Measurements from ENCODE around the gene GPR52.
A peak's percentile ranks its signal among the peaks of the same experiment; 100 is the strongest.
"Not testable (repeated sequence)": the region's sequence is repeated elsewhere in the genome, so short reads cannot be mapped to it uniquely, and the experiment has no call there.

GPR52 gene, protein sequence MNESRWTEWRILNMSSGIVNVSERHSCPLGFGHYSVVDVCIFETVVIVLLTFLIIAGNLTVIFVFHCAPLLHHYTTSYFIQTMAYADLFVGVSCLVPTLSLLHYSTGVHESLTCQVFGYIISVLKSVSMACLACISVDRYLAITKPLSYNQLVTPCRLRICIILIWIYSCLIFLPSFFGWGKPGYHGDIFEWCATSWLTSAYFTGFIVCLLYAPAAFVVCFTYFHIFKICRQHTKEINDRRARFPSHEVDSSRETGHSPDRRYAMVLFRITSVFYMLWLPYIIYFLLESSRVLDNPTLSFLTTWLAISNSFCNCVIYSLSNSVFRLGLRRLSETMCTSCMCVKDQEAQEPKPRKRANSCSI

DNA sequence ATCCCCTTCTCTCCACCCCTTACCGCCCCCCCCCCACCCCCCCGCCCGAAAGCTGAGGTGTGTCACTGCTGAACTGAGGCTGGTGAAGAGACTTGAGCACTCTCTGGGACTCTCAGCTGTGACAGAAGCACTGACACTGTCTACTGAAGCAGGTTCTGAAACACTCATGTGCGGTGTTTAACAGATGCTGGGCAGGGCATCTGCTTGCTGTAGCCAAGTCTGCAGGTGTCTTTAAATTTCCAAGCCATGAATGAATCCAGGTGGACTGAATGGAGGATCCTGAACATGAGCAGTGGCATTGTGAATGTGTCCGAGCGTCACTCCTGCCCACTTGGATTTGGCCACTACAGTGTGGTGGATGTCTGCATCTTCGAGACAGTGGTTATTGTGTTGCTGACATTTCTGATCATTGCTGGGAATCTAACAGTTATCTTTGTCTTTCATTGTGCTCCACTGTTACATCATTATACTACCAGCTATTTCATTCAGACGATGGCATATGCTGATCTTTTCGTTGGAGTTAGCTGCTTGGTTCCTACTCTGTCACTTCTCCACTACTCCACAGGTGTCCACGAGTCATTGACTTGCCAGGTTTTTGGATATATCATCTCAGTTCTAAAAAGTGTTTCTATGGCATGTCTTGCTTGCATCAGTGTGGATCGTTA, at the start of gene GPR52:
Gene GPR52, plus strand, starts transcription at position 99 of the 665 bp plus-strand sequence. Its CDS starts 148 bp downstream, at position 247.
- DNase-seq, result no peak

DNA sequence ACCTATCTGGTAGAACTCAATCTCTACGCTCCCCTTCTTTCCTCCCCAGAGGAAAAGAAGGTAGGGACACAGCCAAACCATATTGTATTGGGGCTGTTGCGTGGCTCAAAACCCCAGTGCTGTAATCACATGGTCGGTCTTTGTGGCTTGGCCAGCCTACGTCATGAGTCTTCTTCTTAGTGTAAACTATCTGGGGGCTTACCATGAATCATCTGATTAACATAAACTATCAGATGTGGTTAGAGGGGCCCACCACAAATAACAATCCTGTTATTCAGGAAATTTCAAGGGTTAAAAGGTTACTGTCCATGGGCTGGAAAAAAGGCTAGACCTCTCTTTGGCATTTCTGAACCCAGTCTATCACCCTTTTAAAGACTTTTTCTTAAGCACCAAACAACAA, 49.5 kb upstream of the GPR52 start:
- DNase-seq, result no peak

DNA sequence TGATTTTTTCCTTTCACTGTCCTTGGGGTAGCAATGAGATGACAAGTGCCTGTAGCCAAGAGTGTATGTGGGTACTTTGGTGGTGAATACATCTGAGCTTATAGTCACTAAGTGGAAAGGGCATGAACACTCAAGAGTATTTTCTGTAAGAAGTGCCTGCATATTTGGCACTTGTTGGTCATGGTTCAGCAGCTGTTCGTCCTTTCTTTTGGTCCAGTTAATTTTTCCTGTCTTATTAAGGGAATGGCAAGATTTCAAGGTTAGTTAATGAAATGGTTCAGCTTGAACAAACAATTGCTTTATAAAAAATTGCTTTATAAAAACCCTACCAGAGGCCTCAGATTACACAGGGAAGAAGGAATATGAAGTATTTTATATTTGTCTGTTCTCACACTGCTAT, 48.6 kb upstream of the GPR52 start:
- no peak for DNase-seq

DNA sequence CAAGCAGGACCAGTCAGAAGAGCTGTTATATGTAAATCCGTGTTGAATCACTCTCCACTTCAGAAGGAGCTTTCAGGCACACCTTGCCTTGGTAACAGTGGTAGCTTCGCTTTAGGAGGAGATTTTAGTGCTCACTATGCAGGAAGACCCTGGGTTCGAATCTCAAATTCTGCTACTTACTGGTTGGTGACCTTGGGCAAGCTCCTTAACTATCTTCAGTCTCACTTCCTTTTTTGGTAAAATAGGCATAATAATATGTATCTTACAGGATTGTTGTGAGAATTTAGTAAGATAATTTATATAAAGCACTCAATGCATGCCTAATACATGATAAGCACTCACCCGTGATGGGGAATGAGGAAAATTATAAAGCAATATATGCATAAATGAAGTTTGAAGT, 46.7 kb upstream of the GPR52 start:
- DNase-seq, result no peak

DNA sequence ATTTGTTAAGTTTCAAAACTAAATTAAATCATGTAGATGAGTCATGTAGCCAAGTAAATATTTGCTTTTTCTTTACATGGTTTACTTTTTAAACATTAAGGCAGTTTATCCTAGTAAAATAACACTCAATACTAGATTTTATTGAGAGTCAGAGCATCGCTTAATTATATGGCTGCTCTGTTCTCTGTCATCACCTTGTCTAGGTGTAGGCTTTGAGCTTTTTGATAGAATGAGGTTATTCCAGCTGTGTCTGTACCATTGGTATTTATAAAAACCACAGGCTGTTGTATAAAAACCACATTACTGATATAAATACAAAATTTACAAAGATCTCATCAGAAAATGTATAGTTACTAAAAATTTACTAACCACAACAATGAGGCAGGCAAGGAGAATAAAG, 42.5 kb upstream of the GPR52 start:
- peak; percentile 38 for DNase-seq

DNA sequence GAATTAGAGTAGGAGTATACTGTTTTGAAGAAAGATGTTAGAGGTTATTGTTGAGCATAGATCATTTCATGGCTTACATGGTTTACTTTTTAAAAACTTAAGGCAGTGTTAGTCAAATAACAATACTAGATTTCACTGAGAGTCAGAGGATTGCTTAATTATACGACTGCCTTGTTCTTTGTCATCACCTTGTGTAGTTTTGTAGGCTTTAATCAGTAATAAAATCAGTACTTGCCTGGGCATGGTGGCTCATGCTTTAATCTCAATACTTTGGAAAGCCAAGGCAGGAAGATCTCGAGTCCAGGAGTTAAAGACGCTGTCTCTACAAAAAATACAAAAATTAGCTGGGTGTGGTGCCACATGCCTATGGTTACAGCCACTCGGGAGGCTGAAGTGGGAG, 41.3 kb upstream of the GPR52 start:
- DNase-seq, result no peak

DNA sequence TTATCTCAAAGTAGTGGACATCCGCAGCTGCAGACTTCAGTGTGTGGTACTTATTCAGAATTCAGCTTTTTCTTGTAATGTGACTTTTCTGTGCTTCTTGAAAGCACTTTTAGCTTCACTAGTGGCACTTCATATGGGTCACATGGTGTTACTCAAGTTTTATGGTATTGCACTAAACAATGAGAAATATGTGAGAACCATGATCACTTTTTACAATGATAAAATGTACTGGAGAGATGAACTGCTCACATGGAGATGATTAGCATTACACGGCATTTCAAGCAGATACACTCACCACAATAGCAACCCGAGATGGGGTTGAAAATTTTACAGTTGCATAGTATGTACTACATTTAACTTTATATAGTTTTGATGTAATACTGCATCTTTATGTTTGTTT, 40.1 kb upstream of the GPR52 start:
- DNase-seq, result no peak

DNA sequence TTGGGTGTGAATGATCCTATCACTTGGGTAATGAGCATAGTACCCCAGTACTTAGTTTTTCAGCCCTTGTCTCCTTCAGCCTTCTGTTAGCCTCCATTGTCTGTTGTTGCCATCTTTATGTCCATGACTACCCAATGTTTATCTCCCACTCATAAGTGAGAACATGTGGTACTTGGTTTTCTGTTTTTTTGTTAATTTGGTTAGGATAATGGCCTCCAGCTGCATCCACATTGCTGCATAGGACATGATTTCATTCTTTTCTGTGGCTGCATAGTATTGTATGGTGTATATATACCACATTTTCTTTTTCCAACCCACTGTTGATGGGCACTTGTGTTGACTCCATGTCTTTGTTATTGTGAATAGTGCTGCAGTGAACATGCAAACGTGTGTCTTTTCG, 39.6 kb upstream of the GPR52 start:
- no peak for DNase-seq

DNA sequence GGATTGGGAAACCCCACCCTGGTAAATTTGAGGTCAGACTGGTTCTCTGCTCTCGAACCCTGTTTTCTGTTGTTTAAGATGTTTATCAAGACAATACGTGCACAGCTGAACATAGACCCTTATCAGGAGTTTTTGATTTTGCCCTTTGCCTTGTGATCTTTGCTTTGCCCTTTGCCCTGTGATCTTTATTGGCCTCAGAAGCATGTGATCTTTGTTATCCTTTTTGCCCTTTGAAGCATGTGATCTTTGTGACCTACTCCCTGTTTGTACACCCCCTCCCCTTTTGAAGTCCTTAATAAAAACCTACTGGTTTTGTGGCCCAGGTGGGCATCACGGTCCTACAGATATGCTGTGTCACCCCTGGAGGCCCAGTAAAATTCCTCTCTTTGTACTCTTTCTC, 38.0 kb upstream of the GPR52 start:
- DNase-seq, result not testable (repeated sequence)

DNA sequence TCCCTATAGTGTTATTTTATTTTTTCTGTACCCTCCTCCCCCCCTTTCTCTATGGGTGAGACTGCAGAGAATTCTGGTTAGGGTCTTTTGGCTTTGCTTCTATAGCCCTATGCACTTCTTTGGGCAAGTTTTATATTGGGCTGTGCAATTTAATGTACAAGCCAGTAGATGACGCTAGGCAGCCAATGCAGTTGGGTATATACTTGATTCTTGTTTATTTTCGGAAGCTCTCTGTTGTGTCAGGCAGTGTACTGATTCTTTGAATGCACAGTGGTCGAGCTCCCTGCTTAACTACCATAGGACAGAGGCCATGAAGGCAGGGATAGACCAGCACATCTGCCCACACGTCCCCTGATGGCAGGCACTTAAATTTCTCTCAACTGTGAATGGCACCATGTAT, 34.1 kb upstream of the GPR52 start:
- no peak for DNase-seq

DNA sequence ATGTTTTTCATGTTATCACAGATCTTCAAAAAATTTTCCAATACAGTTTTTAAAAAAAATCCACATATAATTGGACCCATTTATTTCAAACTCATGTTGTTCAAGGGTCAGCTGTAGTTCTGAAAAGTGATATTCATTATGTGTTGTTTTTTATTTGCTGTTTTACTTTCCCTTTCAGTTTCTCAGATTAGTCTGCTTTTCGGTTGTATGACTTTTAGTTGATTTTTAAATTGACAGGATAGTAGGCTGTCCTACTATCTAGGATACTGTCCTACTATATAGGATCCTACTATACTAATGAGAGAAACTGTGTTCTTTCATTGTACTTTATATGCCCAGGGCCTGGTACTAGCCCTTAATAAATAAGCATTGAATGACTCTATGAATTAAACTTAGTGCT, 33.6 kb upstream of the GPR52 start:
- DNase-seq, result no peak

DNA sequence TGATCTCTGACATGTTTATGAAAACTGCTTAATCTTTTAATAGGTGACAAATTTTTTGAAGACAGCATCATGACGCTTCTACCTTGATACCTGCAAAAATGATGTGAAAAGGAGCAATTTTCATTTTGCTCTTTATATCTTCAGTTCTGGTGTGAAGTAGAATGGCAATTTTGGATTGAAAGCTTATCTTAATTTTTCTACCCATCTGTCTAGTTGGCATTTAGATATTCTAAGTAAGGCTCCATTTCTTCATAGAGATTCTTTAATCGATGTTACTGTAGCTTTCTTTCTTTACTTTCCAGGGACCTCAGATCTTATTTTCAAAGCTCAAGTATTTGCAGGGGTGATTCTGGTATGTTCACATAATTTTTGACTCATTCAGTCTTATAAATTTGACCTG, 32.3 kb upstream of the GPR52 start:
- no peak for DNase-seq

DNA sequence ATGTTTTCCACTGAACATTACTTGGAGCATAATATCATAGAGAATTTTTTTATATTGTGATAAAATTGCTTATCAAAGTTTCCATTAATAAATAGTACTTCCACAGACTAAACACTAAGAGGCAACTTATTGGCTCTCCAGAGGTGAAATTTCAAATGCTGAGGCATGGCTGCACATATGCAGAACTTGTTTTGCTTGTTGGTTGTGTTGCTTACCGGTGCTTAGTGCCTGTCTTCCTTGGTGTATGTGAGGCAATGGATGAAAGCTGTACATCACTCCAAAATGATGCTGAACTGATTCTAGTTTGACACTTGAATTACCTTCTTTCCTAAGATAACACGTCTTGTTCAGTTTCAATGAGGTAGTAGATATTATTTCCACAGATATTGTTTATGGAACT, 29.8 kb upstream of the GPR52 start:
- no peak for DNase-seq

DNA sequence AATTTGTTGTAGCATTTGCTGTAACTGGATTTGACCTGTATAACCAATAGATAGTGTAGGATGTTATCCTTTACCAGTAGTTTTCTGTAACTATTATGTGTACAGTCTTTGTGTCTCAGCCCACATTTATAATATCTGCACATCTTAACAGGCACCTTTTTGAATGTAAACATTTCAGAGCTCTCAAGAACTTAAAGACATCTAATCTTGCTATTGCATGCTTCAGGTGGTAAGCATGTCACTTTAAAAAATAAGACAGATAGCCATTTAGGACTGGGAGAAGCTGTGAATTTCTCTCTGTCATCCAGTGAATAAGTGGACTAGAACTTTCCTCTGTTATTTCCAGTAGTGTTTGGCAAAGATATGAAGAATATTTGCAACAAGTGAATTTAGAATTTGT, 22.6 kb upstream of the GPR52 start:
- no peak for DNase-seq

DNA sequence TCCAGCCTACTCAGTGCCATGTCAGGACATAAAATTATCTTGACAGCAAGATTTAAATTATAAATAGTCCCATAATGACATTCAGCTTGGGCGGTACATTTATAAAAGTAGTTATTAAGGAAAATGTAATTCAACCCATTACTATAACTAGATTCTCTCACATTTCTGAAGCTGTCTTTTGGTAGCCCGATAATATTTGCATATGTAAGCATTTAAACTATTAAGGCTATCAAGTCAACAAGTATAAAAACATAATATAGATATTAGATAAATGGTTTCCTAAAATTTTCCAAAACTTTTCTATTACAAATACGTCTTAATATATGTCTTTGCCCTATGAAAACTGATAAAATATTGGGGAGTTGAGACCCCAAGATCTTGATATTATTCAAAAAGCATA, 21.6 kb upstream of the GPR52 start:
- no peak for DNase-seq

DNA sequence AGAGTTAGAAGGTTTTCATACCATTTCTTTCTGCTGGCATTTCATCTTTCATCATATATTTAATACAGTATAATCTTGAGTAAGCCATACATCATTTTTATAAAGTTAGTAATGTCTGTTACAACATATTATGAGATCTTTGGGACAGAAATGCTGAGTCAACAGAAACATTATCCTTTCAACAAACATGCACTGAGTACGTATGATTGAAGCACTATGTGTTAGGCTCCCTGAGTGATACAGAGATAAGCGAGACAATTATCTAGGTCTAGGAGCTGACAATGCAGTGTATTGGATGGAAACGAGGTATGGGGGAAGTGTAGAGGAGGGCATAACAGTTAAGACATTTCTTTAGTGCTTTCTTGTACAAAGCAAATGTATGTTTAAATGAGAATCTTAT, 19.7 kb upstream of the GPR52 start:
- no peak for DNase-seq

DNA sequence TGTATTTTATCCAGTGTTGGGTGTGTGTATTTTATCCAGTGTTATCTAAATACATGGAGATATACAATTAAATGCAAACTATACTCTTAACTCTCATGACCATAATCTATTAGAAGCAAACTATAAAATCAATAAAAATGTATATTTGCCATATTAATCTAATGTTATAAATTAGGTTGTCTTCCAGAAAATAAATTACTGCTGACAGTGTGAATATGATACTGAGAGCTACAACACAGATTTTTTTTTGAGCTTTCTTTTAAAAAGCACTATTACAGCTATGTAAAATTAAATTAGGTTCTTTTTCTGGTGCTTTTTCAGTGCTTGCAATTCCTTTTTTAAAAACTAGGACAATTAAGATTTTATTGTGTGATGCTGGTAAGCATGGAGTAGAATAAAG, 19.0 kb upstream of the GPR52 start:
- no peak for DNase-seq

DNA sequence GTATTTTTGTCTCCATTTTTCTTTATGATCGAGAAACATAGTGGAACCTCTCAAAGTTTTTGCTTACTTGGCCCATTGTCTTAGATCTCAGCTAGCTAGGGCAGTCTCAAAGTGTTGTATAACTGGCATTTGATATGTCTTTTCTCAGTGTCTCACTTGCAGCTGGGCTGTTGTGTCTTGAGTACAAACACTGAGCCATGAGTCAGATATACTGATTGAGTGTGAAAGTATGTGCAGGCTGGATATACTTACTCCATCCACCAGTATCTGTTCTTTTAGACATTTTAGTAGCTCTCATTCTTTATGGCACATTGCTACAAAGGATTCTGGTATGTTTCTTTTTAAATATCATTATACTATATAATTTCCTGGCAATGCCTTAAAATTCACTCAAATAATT, 14.3 kb upstream of the GPR52 start:
- DNase-seq, result no peak

DNA sequence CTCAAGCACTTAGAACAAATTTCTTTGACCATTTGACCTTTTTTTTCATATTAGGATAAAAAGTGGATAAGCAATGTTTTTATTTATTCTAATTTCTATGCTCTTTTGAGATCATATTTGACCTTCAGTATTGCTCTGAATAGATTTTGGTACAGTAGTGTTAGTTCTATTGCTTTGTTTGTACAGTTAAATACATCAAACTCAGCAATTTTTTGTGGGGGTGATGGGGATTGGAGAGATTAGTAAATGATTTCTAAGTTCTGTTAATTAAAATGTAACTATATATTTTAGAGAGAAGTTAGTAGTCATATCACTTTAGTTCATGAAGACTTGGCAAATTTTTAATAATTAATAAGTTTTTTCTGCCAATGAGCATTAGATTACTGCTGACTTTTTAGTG, 2.4 kb upstream of the GPR52 start:
- no peak for DNase-seq

DNA sequence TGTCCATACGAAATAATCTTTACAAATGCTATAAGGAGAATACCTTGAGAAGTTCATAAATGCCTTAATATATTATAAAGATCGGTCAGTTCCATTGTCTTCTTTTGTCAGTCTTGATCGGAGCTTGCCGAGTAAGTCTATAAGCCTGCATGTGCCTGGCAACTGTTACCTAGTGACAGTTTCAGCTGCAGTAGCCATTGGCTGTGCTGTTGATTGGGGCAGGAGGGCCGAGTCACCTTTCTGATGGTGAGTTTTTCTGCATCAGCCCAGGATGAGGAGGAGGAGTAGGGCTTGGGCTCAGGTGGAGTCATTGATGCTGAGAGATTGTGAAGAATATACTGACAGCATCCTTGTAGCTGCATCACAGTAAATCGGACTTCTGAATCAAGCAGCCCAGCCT, 1.9 kb upstream of the GPR52 start:
- DNase-seq, result no peak

DNA sequence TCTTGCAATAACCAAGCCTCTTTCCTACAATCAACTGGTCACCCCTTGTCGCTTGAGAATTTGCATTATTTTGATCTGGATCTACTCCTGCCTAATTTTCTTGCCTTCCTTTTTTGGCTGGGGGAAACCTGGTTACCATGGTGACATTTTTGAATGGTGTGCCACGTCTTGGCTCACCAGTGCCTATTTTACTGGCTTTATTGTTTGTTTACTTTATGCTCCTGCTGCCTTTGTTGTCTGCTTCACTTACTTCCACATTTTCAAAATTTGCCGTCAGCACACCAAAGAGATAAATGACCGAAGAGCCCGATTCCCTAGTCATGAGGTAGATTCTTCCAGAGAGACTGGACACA, 743 bp downstream of the GPR52 start:
- DNase-seq, result no peak

DNA sequence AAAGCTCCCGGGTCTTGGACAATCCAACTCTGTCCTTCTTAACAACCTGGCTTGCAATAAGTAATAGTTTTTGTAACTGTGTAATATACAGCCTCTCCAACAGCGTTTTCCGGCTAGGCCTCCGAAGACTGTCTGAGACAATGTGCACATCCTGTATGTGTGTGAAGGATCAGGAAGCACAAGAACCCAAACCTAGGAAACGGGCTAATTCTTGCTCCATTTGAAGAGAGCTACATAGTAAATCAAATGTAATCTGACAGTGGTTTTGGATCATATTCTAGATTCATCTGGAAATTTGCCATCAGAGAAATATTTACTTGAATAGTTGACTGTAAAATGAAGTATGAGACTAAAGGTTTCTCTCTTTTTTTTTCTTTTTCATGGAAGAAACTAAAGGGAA, 1.2 kb downstream of the GPR52 start:
- DNase-seq, result no peak

DNA sequence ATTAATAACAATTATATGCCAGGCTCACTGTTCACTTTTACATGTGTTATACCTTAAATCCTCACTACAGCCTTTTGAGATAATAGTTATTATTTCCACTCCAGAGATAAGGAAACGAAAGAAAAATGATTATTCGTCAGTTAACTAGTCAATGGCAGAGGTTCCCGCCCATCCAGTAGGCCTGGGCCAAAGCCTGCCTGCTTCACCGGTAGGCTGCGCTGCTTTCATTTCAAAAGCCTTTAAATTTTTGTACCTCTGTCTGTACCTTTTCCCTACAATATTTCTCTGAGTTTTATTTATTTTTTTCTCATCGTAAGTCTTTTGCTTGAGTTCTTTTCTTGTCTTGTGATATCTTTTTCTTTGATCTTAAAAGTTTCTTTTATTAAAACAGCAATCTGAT, 3.6 kb downstream of the GPR52 start:
- DNase-seq, result no peak

DNA sequence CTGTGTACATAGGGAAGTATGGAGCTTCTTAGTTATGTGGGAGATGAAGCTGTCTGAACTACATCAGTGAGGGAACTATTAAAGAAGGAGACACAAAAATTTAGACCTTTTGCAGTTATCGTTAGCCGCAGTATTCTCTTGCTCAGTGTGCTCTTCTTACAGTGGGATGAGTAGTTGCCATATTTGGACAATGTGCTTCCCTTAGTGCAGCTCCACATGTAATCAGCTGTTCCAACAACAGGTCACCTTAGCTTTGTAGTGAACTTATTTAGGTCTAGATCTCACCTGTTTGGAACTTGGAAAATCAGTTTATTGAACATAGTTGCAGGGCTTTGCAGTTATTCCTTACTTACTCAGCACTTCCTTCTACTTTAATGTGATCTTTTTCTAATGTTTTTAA, 18.1 kb downstream of the GPR52 start:
- no peak for DNase-seq

DNA sequence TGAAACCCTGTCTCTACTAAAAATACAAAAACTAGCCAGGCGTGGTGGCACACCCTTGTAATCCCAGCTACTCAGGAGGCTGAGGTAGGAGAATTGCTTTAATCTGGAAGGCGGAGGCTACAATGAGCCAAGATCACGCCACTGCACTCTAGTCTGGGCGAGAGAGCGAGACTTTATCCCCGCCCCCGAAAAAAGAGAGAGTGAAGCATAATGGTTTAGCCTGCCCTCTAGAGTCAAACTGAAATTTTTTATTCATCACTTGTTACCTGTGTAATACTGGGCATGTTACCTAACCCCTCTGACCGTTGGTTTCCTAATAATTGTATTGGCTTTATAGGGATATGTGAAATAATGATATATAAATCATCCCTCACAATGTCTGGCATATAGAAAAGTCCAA, 18.8 kb downstream of the GPR52 start:
- no peak for DNase-seq

All from NCI-H2081 treated with DMSO at 0.1 percent for 48 hours (cell line).